ENCODE results near the gene WDR82.
A peak's percentile ranks its signal among the peaks of the same experiment; 100 is the strongest.
"Not testable (repeated sequence)": the region's sequence is repeated elsewhere in the genome, so short reads cannot be mapped to it uniquely, and the experiment has no call there.

Gene WDR82

DNA sequence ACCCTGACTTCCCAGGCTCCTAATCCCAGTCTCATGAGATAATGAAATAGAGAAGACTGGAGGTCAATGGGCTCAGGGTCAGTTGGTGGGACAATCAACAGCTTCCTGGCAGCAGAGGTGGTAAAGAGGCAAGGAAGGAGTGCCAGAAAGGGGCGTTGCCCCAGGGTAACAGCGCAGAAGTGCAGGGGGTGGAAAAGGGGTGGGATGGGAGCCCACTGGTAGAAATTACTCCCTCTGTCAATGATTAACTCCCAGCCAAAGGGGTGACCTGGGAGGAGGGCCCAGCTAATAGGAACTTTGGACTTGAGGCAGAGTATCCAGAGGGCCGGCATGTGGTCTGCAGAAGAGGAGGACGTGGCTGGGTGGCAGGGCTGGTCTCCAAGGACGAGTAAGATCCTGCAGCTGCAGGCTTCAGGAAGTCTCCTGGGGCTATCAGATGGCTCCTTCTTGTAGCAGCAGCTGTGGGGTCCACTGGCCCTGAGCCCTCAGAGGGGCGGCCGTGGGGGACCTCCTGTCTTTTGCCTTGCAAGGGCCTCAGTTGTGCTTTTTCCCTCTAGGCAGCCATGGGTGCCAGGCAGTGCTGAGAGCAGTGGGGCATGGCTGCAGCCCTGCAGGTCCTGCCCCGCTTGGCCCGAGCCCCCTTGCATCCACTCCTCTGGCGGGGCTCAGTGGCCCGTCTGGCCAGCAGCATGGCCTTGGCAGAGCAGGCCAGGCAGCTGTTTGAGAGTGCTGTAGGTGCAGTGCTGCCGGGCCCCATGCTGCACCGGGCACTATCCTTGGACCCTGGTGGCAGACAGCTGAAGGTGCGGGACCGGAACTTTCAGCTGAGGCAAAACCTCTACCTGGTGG is 11.5 kb upstream of the WDR82 start:
- DNase-seq (ENCODE audit: low read depth in 2 of 2) = no peak

DNA sequence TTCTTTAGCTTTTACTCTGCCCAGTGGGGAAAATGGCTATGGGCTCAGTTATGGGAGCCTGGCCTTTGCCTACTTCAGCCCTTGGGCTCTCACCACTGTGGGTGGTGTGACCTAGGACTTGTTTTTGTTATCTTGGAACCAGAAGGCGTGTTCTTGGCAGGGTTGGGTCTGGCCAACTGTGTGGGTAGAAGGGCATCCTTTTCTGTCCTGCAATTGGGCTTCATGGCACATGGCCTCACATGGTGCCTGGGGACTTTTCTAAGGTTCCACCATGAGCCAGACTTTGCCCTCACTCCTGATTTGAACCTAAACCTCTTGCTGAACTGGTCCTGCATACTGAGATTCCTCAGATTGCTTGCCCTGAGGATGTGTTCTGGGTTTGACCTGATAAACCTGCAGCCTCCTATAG is 10.9 kb upstream of the WDR82 start:
- DNase-seq (ENCODE audit: low read depth in 2 of 2) = no peak

DNA sequence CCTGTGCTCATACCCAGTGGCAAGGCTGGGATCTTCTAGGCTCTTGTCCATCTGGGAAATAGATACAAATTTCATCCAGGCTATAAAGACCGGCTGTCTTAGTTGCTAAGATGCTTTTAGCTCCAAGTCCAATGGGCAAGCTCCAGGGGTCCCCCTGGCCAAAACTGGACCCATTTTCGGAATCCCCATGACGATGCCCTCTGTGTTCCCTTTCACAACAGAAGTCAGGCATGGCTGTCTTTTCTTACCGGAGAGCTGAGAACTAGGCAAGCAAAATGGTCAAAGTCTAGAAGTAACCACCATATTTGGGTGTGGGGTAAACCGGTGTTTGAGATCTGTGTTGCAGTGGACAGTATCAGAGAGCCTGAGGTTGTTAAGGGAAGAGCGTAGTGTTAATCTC is 10.2 kb upstream of the WDR82 start:
- no peak for DNase-seq (ENCODE audit: low read depth in 2 of 2)

DNA sequence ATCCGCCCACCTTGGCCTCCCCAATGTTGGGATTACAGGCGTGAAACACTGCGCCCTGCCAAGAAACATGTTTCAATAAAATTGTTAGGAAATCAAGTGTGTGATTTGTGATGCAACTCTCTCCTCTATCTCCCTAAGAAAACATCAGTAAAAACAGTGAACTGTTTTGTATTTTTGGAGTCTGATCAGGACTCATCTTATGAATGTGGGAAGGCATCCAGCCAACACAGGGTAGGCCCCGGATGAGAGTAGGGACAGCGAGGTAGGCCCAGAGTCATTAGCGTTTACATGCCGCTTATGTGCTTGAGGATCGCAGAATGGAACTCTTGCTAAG is 8.3 kb upstream of the WDR82 start:
- no peak for DNase-seq (ENCODE audit: low read depth in 2 of 2)

DNA sequence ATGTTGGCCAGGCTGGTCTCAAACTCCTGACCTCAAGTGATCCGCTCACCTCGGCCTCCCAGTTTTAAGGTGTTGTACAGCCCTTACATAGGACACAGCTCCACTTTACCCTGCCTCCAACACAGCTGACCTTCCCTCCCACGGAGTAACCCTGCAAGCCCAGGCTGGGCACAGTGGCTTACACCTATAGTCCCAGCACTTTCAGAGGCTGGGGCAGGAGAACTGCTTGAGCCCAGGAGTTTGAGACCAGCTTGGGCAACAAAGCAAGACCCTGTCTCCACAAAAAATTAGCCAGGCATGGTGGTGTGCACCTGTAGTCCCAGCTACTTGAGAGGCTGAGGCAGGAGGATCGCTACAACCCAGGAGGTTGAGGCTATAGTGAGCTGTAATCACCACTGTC is 5.6 kb upstream of the WDR82 start:
- not testable (repeated sequence) for DNase-seq (ENCODE audit: low read depth in 2 of 2)

DNA sequence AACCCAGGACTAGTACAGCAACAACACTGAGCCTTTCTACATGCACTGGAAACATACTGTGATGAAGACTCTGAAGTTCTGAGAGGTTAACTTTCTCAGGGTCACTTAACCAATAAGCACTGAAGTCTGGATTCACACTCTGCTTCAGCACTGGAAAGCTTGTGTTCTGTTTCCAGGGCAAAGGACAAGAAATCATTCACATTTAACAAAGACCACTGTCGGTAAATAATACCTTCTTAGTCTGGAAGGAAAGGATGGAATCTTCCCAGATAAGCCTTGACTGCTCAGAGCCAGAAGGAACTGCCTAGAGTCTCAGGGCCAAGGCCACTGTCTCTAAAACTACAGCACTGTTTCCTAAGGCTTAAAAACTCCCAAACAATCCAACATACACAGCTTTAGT is 4.9 kb upstream of the WDR82 start:
- no peak for DNase-seq (ENCODE audit: low read depth in 2 of 2)

DNA sequence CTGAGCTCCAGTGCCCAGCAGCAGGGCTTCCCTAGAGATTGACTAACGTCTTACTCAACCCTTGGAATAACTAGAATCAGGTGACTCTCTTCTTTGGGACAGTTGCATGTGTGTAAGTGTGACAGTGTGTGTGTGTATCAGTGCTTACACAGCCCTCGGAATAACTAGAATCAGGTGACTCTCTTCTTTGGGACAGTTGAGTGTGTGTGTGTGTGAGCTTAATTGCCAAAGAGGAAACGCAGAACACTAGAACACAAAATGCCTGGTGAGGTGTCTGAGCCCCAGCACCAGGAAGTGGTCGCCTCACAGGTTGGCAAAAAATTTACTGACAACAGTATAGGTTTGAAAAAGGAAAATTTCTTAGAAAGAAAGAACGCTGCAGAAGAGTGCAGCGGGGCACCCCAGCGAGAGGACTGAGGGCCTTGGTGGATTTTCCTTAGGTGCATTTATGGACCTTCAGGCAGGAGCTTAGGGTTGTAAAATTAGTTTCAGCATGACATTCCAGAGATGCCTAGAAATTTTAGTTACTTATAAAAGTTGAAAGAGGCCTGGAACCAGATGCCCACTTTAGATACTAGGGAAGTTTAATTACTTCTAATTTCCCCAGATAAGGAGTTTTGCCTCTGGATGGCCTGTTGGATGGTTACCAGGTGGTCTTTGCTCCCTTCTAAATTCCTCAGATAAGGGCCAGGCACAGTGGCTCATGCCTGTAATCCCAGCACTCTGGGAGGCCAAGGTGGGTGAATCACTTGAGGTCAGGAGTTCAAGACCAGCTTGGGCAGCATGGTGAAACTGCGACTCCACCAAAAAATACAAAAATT is 3.7 kb upstream of the WDR82 start:
- peak in 1 of 2 donors; percentile 9 for DNase-seq (ENCODE audit: low read depth in 2 of 2)

DNA sequence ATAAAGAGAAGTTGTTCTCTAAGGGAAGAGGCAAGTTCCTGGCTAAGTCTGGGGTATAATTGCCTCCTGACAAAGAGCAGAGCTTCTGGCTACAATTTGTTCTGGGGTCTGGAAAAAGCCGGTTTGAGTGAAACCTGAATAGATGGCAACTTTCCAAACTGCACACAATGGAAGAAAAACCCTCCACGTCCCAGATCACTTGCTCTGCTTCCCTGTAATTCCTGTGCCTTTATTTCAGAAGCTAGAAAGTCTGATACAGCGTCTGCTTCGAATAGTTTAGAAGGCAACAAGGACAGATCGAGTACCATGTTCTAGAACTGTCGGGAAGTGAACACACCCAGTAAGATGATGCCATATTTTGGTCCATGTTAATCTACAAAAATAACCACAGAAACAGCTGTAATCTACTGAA is 1.6 kb upstream of the WDR82 start:
- DNase-seq (ENCODE audit: low read depth in 2 of 2) = no peak

DNA sequence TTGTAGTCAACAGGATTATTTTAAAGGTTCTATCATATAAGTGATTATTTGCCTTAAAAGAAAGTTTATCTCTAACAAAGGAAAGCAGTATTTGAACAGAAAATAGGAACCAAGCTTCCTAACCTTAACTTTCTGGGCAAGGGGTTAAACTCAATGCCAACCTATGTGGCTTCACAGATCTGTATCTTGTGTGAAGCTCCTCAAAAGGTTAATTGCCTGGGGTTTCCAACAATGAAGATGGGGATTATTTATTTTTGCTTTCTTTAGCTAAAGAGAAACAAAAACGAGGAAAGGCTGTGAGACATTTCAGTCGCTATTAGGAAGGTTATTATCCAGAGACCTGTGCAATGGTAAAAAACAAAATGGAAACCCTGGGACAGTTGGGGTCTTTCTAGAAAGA is 1.1 kb upstream of the WDR82 start:
- no peak for DNase-seq (ENCODE audit: low read depth in 2 of 2)

DNA sequence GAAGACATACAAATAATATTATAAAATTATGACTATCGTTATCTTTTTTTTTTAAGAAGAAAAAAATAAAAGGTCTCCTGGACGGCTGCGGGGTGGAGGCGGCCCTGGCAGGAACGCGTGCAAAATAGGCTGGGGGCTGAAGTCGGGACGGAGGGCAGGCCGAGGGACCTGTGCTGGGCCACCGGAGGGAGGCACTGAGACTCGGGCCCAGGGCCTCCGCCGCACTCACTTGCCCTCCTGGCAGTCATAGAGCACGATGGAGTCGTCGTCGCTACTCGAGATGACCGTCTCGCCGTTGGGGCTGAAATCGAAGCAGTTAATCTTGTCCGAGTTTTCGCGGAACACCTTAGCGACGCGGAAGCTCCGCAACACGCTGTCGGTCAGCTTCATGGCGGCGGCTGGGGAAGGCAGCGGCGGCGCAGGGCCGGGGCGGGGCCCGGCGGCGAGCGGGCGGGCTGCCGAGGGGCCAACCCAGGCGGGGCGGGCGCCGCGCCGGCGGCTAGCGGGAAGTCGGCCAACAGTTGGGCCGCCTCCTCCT is 408 bp downstream of the WDR82 start:
- DNase-seq (ENCODE audit: low read depth in 2 of 2) = peak; percentile 45 to 57

DNA sequence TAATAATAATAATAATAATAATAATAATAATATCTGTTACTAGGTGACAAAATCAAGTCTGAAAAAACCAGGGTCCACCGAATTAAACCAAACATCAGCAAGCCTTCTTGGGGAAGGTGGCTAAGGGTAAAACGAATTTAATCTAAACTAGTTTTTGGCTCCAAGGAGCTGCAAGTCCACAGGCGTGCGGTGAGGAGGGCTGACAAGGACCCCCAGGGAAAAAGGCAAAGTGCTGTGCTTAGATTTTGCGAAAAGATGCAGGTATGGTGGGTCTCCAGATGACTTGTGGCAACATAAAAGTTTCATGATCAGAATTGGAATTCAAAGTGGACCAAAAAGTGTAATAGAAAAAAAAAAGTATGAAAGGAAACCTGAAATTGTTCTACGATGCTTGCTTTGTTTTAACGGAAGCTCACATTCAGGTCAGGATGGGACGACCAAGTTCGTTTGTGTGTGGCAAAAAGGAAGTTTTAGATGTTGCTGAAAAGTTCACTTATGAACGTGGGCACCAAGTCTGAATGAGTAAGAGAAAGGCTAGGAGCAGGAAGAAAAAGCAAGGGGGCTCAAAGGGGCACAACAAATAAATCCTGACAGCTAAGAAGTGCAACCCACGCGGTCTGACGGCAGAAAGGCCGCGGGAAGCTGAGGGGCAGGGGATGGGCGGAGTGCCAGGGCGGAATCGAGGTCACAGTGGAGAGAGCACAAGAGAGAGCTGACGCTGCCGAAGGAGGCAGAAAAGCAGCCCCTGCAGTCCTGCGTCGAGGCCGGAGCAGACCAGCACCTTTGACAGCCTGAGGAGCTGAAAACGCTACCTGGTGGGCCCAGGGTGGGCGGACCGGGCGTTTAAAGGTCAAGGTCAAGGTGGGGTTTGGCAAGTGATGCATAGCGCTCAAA is 1.1 kb downstream of the WDR82 start:
- DNase-seq (ENCODE audit: low read depth in 2 of 2) = peak; percentile 68 to 76

DNA sequence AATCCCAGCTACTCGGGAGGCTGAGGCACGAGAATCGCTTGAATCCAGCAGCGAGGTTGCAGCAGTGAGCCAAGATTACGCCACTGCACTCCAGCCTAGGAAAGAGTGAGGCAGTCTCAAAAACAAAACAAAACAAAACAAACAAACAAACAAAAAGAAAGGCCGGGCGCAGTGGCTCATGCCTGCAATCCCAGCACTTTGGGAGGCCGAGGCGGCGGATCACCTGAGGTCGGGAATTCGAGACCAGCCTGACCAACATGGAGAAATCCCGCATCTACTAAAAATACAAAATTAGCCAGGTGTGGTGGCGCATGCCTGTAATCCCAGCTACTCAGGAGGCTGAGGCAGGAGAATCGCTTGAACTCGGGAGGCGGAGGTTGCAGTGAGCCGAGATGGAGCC is 3.7 kb downstream of the WDR82 start:
- not testable (repeated sequence) for DNase-seq (ENCODE audit: low read depth in 2 of 2)

DNA sequence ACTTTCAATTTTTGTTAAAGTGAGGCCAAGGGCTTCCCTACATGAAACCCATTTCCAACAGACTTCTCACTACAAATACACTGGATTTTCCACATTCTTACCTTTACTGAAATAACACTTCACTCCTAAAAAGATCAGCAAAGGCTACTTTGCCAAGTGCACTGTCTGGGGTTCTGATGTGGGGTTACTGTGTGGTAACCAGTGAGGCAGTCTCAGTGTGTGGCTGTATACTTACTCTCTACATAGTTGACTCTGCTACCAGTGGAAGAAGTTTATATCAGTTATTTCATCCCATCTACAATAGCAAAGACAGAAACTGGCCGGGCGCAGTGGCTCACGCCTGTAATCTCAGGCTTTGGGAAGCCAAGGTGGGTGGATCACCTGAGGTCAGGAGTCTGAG is 5.6 kb downstream of the WDR82 start:
- DNase-seq (ENCODE audit: low read depth in 2 of 2) = no peak

DNA sequence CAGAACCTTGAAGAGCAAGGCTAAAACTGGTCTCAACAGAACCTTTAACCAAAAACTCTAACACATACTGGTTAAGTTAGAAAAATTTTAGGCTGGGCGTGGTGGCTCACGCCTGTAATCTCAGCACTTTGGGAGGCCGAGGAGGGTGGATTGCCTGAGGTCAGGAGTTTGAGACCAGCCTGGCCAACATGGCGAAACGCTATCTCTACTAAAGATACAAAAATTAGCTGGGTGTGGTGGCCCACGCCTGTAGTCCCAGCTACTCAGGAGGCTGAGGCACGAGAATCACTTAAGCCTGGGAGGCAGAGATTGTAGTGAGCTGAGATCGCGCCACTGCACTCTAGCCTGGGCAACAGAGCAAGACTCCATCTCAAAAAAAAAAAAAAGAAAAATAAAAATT is 6.3 kb downstream of the WDR82 start:
- DNase-seq (ENCODE audit: low read depth in 2 of 2) = not testable (repeated sequence)

DNA sequence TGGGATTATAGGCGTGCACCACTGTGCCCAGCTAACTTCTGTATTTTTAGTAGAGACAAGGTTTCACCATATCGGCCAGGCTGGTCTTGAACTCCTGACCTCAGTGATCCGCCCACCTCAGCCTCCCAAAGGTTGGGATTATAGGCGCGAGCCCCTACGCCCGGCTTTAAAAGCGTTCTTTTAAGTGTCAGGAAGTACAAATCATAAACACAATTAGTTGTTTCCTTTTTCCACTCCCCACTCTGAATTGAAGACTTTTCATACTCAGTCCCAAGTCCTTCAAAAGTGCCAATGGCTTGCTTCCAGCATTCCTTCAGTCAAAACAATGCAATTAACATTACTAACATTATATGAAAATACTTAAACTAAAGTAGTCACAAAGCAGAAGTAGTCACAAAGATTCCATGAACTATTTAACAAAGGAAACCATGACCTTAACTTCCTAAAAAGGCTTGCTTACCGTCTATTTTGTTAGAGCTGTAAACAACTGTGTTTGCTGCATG is 8.1 kb downstream of the WDR82 start:
- DNase-seq (ENCODE audit: low read depth in 2 of 2) = no peak

DNA sequence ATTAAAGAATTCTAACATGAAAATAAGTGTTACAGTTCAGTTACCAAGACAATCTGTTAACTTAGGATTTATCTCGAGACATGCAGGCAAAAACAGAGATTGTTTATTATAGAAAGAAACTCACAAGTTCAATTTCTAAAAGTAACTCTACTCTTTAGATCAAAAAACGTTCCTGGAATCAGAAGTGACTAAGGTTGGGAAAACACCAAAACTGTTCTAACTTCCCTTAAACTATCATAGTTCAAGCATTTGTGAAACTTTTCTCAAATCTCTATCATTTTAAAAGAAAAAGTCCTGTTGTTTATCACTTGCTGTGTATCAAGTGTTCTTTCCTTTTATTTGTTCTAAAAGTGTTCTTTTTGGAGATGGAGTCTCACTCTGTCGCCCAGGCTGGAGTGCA is 8.7 kb downstream of the WDR82 start:
- no peak for DNase-seq (ENCODE audit: low read depth in 2 of 2)

DNA sequence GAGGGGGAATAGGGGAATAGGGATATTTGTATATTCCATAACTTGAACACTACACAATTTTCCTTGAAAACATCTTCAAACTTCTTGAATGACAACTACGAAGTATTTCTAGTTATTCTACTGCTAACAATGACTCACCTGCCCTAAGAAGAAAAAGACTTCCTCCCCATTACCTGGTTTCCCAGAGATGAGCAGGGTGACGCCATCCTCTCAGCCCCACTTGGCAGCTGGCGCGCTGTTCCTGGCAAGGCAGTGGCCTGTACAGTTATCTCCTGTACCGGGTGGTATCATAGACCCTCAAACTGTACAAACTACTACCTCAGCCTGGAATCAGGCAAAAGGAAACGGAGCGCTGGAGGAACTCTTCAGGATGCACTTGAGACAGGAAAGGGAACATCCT is 10.4 kb downstream of the WDR82 start:
- no peak for DNase-seq (ENCODE audit: low read depth in 2 of 2)

DNA sequence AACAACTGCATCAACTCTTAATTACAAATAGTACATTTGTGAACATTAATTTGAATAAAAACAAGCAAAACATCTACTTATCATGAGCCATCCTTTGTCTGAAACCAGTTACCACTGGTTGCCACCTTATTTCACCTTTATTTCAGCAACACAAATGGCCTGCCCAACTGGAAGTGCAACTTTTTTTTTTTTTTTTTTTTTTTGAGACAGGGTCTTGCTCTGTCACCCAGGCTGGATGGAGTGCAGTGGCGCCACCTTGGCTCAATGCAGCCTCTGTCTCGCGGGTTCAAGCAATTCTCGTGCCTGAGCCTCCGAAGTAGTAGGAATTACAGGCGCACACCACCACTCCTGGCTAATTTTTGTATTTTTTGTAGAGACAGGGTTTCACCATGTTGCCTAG is 13.1 kb downstream of the WDR82 start:
- no peak for DNase-seq (ENCODE audit: low read depth in 2 of 2)

DNA sequence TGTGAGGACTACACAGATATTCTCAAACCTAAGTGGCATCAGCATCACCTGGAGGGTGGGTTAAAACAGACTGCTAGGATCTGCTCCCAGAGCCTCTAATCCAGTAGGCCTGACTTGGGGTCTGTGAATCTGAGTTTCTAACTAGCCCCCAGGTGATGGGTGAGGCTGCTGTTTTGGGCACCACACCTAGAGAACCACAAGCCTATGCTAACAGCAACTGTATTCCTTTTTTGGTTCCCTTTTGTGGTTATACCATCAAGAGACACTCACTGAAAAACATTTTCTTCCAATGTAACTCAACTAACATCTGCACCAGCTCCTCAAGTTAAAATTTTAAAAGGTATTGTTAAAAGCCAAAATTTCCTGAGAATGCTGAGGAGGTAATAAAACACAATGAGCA is 16.0 kb downstream of the WDR82 start:
- DNase-seq (ENCODE audit: low read depth in 2 of 2) = no peak

DNA sequence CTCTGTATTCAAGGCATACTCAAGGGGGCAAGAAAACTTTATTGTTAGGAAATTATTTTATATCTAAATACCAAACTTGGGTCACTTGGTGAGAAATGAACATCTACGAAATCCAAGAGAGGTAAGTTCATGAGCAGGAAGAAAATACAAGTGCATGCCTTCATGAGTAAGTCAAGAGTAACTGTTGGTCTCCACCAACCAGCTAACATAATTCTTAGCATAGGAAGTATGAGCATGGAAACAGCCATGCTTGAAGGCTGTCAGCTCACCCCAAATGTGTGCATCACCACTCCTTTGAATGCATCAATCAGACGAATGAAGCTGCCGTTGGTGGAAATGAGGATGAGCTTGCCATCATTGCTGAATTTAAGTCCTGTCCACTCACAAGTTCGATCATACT is 19.0 kb downstream of the WDR82 start:
- no peak for DNase-seq (ENCODE audit: low read depth in 2 of 2)

DNA sequence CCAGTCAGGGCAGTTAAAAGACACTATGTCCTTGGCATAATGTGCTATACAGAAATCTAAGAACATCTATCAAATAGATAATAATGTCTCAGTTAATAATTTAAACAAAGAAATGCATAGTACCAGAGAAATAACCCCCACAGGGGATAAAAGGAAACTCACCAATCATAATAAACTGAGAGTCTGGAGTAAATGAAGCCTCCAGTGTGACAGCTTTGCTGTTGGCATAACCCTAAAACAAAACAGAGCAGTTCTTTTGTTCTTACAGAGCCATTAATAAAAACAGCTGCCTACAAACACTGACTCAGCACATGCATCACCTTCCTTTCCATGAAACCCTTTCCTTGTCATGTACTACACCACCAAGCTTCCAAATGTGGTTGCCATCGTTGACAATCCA is 19.4 kb downstream of the WDR82 start:
- DNase-seq (ENCODE audit: low read depth in 2 of 2) = no peak

DNA sequence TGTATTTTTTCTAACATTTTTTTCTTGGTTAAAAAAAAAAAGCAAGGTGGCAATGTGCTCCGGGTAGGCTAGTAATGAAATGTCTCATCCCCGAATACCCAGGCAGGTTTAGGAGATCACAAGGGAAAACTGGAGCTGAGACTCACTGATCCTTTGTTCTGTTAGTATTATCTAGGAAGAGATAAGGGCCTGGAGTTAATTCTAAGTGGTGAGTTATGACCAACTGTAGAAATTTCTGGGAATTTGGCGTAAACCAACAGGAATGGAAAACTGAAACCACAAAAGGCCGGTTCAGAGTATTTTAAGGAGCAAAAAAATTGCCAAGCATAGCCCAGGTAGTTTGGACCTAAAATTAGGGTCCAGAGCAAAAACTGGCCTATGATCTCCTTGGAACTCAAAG is 20.5 kb downstream of the WDR82 start:
- no peak for DNase-seq (ENCODE audit: low read depth in 2 of 2)

Measured in stimulated activated CD8-positive, alpha-beta memory T cell treated with anti-CD3 and anti-CD28 coated beads, Interleukin-2, amount 100 ng/mL, for 48 hours (primary cell).